KMS-11 (cell line): ENCODE data around the gene TSN.

ENCODE experiments used
- H2AFZ ChIP-seq: fragments of 200-600 bp; sonication (generic); 2 replicates; pipeline ENCODE4 v1.6.1; 2016; ENCODE audit warnings: antibody characterized with exemption, mixed run types, low read depth
- H3K27ac ChIP-seq: fragments of 200-600 bp; sonication (generic); 2 replicates; pipeline ENCODE4 v1.6.1; 2016; ENCODE audit warnings: mild to moderate bottlenecking, mixed run types
- H3K27me3 ChIP-seq: fragments of 200-600 bp; sonication (generic); 2 replicates; pipeline ENCODE4 v1.6.1; 2017; ENCODE audit warnings: mild to moderate bottlenecking, low read depth, mixed run types, moderate library complexity; ENCODE audit not compliant: insufficient read depth
- H3K36me3 ChIP-seq: fragments of 200-600 bp; sonication (generic); 2 replicates; pipeline ENCODE4 v1.6.1; 2017; ENCODE audit warnings: mild to moderate bottlenecking, mixed run types; ENCODE audit not compliant: insufficient read depth
- H3K4me1 ChIP-seq: fragments of 200-600 bp; sonication (generic); 2 replicates; pipeline ENCODE4 v1.6.1; 2016; ENCODE audit warnings: mild to moderate bottlenecking, low read depth, mixed run types; ENCODE audit not compliant: poor library complexity, severe bottlenecking
- H3K4me2 ChIP-seq: fragments of 200-600 bp; sonication (generic); 2 replicates; pipeline ENCODE4 v1.7.0; 2016; ENCODE audit warnings: mild to moderate bottlenecking, mixed run types
- H3K4me3 ChIP-seq: fragments of 200-600 bp; sonication (generic); IDR thresholded peaks from 2 replicates; pipeline ENCODE4 v1.6.1; 2017; ENCODE audit warnings: low read depth, low read length, mixed read lengths; ENCODE audit not compliant: insufficient read depth
- H3K79me2 ChIP-seq: fragments of 200-600 bp; sonication (generic); 2 replicates; pipeline ENCODE4 v1.6.1; 2016; ENCODE audit warnings: low read depth, mixed run types; ENCODE audit not compliant: insufficient read depth
- H3K9ac ChIP-seq: fragments of 200-600 bp; sonication (generic); 2 replicates; pipeline ENCODE4 v1.6.1; 2016; ENCODE audit warnings: mild to moderate bottlenecking, mixed run types
- H4K20me1 ChIP-seq: fragments of 200-600 bp; sonication (generic); 2 replicates; pipeline ENCODE4 v1.6.1; 2016; ENCODE audit warnings: mild to moderate bottlenecking, mixed run types; ENCODE audit not compliant: insufficient read depth
- TF ChIP-seq, protein P1 (sequence below): fragments of 200-600 bp; sonication (generic); conservative IDR thresholded peaks from 2 replicates; pipeline ENCODE4 v1.6.1; 2017; ENCODE audit warnings: low read depth, mild to moderate bottlenecking, antibody characterized with exemption, low read length, moderate library complexity, mixed read lengths

The TSN gene

DNA sequence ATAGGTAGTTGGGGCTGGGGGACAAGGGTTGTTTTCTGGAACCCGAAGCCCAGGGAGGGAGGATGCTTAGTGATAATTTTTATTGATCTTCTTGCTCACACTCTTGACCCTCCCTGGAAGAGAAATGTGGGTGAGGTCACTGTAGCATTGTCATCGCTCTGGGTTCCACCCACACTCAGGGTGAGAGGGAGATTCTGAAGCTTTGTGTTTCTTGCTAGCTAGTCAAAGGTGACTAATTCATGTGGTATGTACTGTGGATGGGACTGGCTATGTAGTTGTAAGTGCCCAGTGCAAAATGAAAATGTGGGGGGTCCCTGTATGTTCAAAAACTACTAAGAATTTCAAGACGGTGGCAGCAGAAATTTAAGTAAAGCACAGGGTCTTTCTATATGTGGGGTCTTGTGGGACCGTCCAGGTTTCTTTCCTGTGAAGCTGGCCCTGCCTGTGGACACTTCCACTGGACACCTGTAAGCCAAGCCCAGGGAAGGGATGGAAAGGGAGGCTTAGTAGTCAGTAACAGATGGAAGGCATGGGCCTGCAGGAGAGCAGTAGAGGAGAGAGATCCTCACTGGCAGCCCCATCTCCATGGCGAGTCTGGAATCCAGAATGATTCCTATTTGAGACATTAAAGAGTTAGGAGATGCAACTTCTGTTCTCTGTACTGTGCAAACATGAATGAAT lies 35.0 kb downstream of the TSN start:
- Histone ChIP-seq H3K4me1 (peaks cover 2% of the 10 kb centered on the region), H2AFZ (no peak overlapping the region), H3K27me3 (no peaks in the 10 kb centered on the region), H3K4me3 (no peak overlapping the region), H3K27ac (no peak overlapping the region), H3K36me3 (no peaks in the 10 kb centered on the region), H3K9ac (no peak overlapping the region), H3K4me2 (no peak overlapping the region), H3K79me2 (no peaks in the 10 kb centered on the region), H4K20me1 (no peaks in the 10 kb centered on the region)
- TF ChIP-seq, protein P1, sequence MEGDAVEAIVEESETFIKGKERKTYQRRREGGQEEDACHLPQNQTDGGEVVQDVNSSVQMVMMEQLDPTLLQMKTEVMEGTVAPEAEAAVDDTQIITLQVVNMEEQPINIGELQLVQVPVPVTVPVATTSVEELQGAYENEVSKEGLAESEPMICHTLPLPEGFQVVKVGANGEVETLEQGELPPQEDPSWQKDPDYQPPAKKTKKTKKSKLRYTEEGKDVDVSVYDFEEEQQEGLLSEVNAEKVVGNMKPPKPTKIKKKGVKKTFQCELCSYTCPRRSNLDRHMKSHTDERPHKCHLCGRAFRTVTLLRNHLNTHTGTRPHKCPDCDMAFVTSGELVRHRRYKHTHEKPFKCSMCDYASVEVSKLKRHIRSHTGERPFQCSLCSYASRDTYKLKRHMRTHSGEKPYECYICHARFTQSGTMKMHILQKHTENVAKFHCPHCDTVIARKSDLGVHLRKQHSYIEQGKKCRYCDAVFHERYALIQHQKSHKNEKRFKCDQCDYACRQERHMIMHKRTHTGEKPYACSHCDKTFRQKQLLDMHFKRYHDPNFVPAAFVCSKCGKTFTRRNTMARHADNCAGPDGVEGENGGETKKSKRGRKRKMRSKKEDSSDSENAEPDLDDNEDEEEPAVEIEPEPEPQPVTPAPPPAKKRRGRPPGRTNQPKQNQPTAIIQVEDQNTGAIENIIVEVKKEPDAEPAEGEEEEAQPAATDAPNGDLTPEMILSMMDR: no peak

DNA sequence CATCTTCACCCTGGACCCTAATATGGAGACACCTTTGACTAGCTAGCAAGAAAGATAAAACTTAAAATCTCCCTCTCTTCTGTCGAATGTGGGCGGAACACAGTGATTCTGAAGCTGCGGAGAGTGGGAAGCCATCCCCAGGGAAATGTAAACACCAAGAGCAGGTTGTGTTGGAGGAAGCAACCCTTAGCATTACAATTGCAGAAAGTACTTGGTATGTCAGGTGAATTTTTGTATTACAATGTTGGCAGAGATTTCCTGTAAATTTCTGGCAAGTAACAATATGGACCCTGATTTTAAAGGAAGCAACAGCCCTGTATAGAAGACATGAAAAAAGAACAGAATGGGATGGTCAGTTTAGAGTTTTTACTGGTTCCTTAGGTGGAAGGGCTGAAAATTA lies 35.8 kb downstream of the TSN start:
- no peak overlapping the region for H3K27ac ChIP-seq
- H3K9ac ChIP-seq: no peak overlapping the region
- no peaks in the 10 kb centered on the region for H3K27me3 ChIP-seq
- TF ChIP-seq, protein P1: no peak
- no peaks in the 10 kb centered on the region for H3K79me2 ChIP-seq
- H3K36me3 ChIP-seq: no peaks in the 10 kb centered on the region
- no peak overlapping the region for H3K4me2 ChIP-seq
- peaks cover 11% of the 10 kb centered on the region for H3K4me1 ChIP-seq
- no peak overlapping the region for H3K4me3 ChIP-seq
- H2AFZ ChIP-seq: no peak overlapping the region
- no peaks in the 10 kb centered on the region for H4K20me1 ChIP-seq

DNA sequence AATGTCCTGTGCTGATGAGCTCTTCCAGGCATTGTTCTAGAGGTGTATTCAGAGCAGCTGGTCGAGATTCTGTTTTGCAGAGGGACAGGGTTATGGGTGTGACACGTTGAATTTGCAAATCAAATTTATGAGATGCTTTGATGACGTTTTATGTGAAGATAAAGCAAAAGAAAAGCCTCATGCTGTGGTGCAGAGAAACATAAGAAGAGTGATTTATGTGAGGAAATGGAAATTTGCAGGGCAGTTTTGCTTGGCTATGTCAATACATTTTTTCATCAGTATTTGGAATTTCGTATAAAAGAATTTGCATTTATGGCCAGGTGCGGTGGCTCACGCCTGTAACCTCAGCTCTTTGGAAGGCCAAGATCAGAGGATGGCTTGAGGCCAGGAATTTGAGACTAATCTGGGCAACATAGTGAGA lies 36.4 kb downstream of the TSN start:
- Histone ChIP-seq H3K9ac (no peak overlapping the region), H2AFZ (no peak overlapping the region), H3K27me3 (no peaks in the 10 kb centered on the region), H3K4me2 (no peak overlapping the region), H3K4me1 (peaks cover 16% of the 10 kb centered on the region), H3K36me3 (no peaks in the 10 kb centered on the region), H3K4me3 (no peak overlapping the region), H3K79me2 (no peaks in the 10 kb centered on the region), H3K27ac (no peak overlapping the region), H4K20me1 (no peaks in the 10 kb centered on the region)
- TF ChIP-seq, protein P1: no peak

DNA sequence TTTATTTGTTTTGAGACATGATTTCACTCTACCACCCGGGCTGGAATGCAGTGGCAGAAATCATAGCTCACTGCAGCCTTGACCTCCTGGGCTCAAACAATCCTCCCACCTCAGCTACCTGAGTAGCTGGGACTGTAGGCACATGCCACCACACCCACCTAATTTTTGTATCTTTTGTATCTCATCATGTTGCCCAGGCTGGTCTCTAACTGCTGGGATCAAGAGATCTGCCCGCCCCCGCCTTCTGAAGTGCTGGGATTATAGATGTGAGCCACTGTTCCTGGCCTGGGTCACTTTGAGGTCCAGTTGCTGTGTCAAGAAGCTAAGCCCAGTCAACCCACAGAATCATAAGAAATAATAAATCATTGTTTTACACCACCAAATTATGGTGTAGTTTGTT lies 38.4 kb downstream of the TSN start:
- Histone ChIP-seq H4K20me1 (no peaks in the 10 kb centered on the region), H3K4me3 (no peak overlapping the region), H3K9ac (no peak overlapping the region), H3K27me3 (no peaks in the 10 kb centered on the region), H3K4me1 (peaks cover 21% of the 10 kb centered on the region), H3K27ac (no peak overlapping the region), H2AFZ (no peak overlapping the region), H3K4me2 (no peak overlapping the region), H3K36me3 (no peaks in the 10 kb centered on the region), H3K79me2 (no peaks in the 10 kb centered on the region)
- TF ChIP-seq, protein P1: no peak
